ENCODE results near the gene ITGBL1.

DNA sequence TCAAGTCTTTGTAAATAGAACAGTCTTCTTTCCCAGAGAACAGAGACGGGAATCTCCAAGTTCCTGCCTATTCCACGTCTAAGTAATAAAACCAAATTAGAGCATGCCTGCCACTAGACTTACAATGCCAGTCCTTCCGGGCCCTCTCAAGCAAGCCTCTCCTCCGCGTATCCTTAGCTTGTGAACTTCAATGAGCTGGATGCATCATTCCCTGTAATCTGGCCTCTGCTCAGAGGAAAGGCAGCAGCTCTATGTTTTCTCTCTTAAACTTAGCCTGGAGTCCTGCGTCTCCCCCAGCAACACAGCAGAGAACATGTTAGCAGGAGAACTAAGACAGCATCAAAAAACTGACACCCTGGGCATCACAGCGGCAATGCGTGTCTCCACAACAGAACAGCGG is 44.3 kb upstream of the ITGBL1 start:
- TF ChIP-seq, protein P1, sequence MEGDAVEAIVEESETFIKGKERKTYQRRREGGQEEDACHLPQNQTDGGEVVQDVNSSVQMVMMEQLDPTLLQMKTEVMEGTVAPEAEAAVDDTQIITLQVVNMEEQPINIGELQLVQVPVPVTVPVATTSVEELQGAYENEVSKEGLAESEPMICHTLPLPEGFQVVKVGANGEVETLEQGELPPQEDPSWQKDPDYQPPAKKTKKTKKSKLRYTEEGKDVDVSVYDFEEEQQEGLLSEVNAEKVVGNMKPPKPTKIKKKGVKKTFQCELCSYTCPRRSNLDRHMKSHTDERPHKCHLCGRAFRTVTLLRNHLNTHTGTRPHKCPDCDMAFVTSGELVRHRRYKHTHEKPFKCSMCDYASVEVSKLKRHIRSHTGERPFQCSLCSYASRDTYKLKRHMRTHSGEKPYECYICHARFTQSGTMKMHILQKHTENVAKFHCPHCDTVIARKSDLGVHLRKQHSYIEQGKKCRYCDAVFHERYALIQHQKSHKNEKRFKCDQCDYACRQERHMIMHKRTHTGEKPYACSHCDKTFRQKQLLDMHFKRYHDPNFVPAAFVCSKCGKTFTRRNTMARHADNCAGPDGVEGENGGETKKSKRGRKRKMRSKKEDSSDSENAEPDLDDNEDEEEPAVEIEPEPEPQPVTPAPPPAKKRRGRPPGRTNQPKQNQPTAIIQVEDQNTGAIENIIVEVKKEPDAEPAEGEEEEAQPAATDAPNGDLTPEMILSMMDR (IDR thresholded peaks at IDR 0.05; ENCODE audit: insufficient read depth, low read length, poor library complexity, severe bottlenecking) = no peak
- TF ChIP-seq EZH2phosphoT487 (conservative IDR thresholded peaks at IDR 0.05; ENCODE audit: low read length) = no peak
